ENCODE measurements around the gene ZNF516. TPM values are rescaled to one million over a fixed set of nuclear protein-coding genes. Genes with fewer than 3 reads are reported as not detected.

ZNF516 gene, protein sequence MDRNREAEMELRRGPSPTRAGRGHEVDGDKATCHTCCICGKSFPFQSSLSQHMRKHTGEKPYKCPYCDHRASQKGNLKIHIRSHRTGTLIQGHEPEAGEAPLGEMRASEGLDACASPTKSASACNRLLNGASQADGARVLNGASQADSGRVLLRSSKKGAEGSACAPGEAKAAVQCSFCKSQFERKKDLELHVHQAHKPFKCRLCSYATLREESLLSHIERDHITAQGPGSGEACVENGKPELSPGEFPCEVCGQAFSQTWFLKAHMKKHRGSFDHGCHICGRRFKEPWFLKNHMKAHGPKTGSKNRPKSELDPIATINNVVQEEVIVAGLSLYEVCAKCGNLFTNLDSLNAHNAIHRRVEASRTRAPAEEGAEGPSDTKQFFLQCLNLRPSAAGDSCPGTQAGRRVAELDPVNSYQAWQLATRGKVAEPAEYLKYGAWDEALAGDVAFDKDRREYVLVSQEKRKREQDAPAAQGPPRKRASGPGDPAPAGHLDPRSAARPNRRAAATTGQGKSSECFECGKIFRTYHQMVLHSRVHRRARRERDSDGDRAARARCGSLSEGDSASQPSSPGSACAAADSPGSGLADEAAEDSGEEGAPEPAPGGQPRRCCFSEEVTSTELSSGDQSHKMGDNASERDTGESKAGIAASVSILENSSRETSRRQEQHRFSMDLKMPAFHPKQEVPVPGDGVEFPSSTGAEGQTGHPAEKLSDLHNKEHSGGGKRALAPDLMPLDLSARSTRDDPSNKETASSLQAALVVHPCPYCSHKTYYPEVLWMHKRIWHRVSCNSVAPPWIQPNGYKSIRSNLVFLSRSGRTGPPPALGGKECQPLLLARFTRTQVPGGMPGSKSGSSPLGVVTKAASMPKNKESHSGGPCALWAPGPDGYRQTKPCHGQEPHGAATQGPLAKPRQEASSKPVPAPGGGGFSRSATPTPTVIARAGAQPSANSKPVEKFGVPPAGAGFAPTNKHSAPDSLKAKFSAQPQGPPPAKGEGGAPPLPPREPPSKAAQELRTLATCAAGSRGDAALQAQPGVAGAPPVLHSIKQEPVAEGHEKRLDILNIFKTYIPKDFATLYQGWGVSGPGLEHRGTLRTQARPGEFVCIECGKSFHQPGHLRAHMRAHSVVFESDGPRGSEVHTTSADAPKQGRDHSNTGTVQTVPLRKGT
- 21.9 TPM for total RNA-seq

GRCh38 chr18:76495006-76495370 lies at the start of gene ZNF516:
ZNF516 (minus strand) TSS chr18:76495242; CDS start chr18:76443054, 52,188 bp downstream.

Measured in parietal lobe (tissue), 1 donor.